ENCODE results near the gene SYNCRIP. TPM values are rescaled to one million over a fixed set of nuclear protein-coding genes. Genes with fewer than 3 reads are reported as not detected.
"Not testable (repeated sequence)": the region's sequence is repeated elsewhere in the genome, so short reads cannot be mapped to it uniquely, and the experiment has no call there.

Gene SYNCRIP
- total RNA-seq, 1 experiment from 2014 or later, result 145 TPM

- BruUV-seq (replicated peaks), result no TSS peak
- Mint-ChIP-seq H3K4me1 (ENCODE audit: low read depth, unreplicated experiment) (no peaks in the 10 kb centered on the region), H3K36me3 (ENCODE audit: insufficient read depth, unreplicated experiment) (no peaks in the 10 kb centered on the region), H3K27me3 (ENCODE audit: insufficient read depth, unreplicated experiment) (no peaks in the 10 kb centered on the region), H3K9me3 (ENCODE audit: unreplicated experiment) (no peaks in the 10 kb centered on the region), H3K27ac (ENCODE audit: unreplicated experiment) (no peak overlapping the region), H3K4me3 (ENCODE audit: unreplicated experiment) (no peak overlapping the region)
- Histone ChIP-seq H3K27me3 (replicated peaks; ENCODE audit: control insufficient read depth, insufficient read depth, low read length) (no peaks in the 10 kb centered on the region), H3K36me3 (ENCODE audit: control insufficient read depth, insufficient read depth, low read length) (no peaks in the 10 kb centered on the region), H3K4me3 (ENCODE audit: low read depth, low read length) (no peak overlapping the region), H3K4me1 (no peaks in the 10 kb centered on the region), H3K9me3 (no peaks in the 10 kb centered on the region; the same call in 1 of the 2 replicates)
- ChIA-PET POLR2A (no interaction called here), CTCF (no interaction called here)
- no peak for TF ChIP-seq CTCF (IDR thresholded peaks at IDR 0.05; ENCODE audit: insufficient read depth in 1 of 2, low read depth in 1 of 2, low read length in 1 of 2, severe bottlenecking in 1 of 2, unreplicated experiment in 1 of 2)
- DNase-seq, result no peak
- intact Hi-C loops (cut with micrococcal nuclease; ENCODE audit: unreplicated experiment), result no loop called here
Observed at GRCh38 chr6:85685713-85686112, 43.0 kb upstream of the SYNCRIP start.

GRCh38 chr6:85684809-85685171 lies 42.1 kb upstream of the SYNCRIP start:
- H3K27me3 ChIP-seq (replicated peaks; ENCODE audit: control insufficient read depth, insufficient read depth, low read length), result no peaks in the 10 kb centered on the region
- Mint-ChIP-seq H3K36me3 (ENCODE audit: insufficient read depth, unreplicated experiment) (no peaks in the 10 kb centered on the region), H3K27me3 (ENCODE audit: insufficient read depth, unreplicated experiment) (no peaks in the 10 kb centered on the region), H3K4me1 (ENCODE audit: low read depth, unreplicated experiment) (no peaks in the 10 kb centered on the region), H3K9me3 (ENCODE audit: unreplicated experiment) (no peaks in the 10 kb centered on the region), H3K27ac (ENCODE audit: unreplicated experiment) (no peak overlapping the region), H3K4me3 (ENCODE audit: unreplicated experiment) (no peak overlapping the region)
- no peaks in the 10 kb centered on the region for H3K36me3 ChIP-seq (ENCODE audit: control insufficient read depth, insufficient read depth, low read length)
- intact Hi-C loops (cut with micrococcal nuclease; ENCODE audit: unreplicated experiment), result no loop called here
- no peak for TF ChIP-seq CTCF (IDR thresholded peaks at IDR 0.05; ENCODE audit: insufficient read depth in 1 of 2, low read depth in 1 of 2, low read length in 1 of 2, severe bottlenecking in 1 of 2, unreplicated experiment in 1 of 2)
- BruUV-seq (replicated peaks), result no TSS peak
- no peaks in the 10 kb centered on the region; the same call in 1 of the 2 replicates for H3K9me3 ChIP-seq
- no peak for DNase-seq
- H3K4me1 ChIP-seq, result no peaks in the 10 kb centered on the region
- CTCF ChIA-PET, result no interaction called here
- POLR2A ChIA-PET, result no interaction called here
- H3K4me3 ChIP-seq (ENCODE audit: low read depth, low read length), result no peak overlapping the region

GRCh38 chr6:85684133-85684808 lies 41.6 kb upstream of the SYNCRIP start:
- H3K4me3 ChIP-seq (ENCODE audit: low read depth, low read length), result no peak overlapping the region
- no peak for TF ChIP-seq CTCF (IDR thresholded peaks at IDR 0.05; ENCODE audit: insufficient read depth in 1 of 2, low read depth in 1 of 2, low read length in 1 of 2, severe bottlenecking in 1 of 2, unreplicated experiment in 1 of 2)
- Mint-ChIP-seq H3K4me3 (ENCODE audit: unreplicated experiment) (no peak overlapping the region), H3K36me3 (ENCODE audit: insufficient read depth, unreplicated experiment) (no peaks in the 10 kb centered on the region), H3K9me3 (ENCODE audit: unreplicated experiment) (no peaks in the 10 kb centered on the region), H3K27me3 (ENCODE audit: insufficient read depth, unreplicated experiment) (no peaks in the 10 kb centered on the region), H3K4me1 (ENCODE audit: low read depth, unreplicated experiment) (no peaks in the 10 kb centered on the region), H3K27ac (ENCODE audit: unreplicated experiment) (no peak overlapping the region)
- DNase-seq, result no peak
- BruUV-seq (replicated peaks), result no TSS peak
- ChIA-PET CTCF (no interaction called here), POLR2A (no interaction called here)
- intact Hi-C loops (cut with micrococcal nuclease; ENCODE audit: unreplicated experiment), result no loop called here
- H3K36me3 ChIP-seq (ENCODE audit: control insufficient read depth, insufficient read depth, low read length), result no peaks in the 10 kb centered on the region
- H3K27me3 ChIP-seq (replicated peaks; ENCODE audit: control insufficient read depth, insufficient read depth, low read length), result no peaks in the 10 kb centered on the region
- H3K9me3 ChIP-seq, result no peaks in the 10 kb centered on the region; the same call in 1 of the 2 replicates
- no peaks in the 10 kb centered on the region for H3K4me1 ChIP-seq

GRCh38 chr6:85681899-85682298 lies 39.2 kb upstream of the SYNCRIP start:
- H3K9me3 Mint-ChIP-seq (ENCODE audit: unreplicated experiment); H3K27me3 ChIP-seq (replicated peaks; ENCODE audit: control insufficient read depth, insufficient read depth, low read length); H3K4me1 ChIP-seq; H3K36me3 ChIP-seq (ENCODE audit: control insufficient read depth, insufficient read depth, low read length); H3K27ac Mint-ChIP-seq (ENCODE audit: unreplicated experiment); H3K4me3 ChIP-seq (ENCODE audit: low read depth, low read length); POLR2A ChIA-PET; H3K4me3 Mint-ChIP-seq (ENCODE audit: unreplicated experiment); H3K9me3 ChIP-seq; BruUV-seq (replicated peaks); H3K27me3 Mint-ChIP-seq (ENCODE audit: insufficient read depth, unreplicated experiment); DNase-seq; H3K4me1 Mint-ChIP-seq (ENCODE audit: low read depth, unreplicated experiment); CTCF ChIA-PET; intact Hi-C loops (cut with micrococcal nuclease; ENCODE audit: unreplicated experiment): not testable (repeated sequence)
- H3K36me3 Mint-ChIP-seq (ENCODE audit: insufficient read depth, unreplicated experiment), result peaks cover 22% of the 10 kb centered on the region
